Stomach (tissue), 9 donors: ENCODE data around the gene SARS1. TPM values are rescaled to one million over a fixed set of nuclear protein-coding genes. Genes with fewer than 3 reads are reported as not detected.

ENCODE experiments used
- DNase-seq, 2 donors: peaks; one replicate each; pipeline versions ENCODE4 v3.0.0 to v3.0.0-alpha.2; 2013 to 2019
- H3K27ac ChIP-seq, 5 donors: fragments of 200-600 bp in 4 of 5; sonication (generic) in 4 of 5; one replicate each; pipeline ENCODE4 v1.5.1; 2013 to 2019; ENCODE audit warnings: mild to moderate bottlenecking in 1 of 5, moderate library complexity in 1 of 5
- H3K27me3 ChIP-seq, 3 donors: fragments of 200-600 bp; sonication (generic); one replicate each; pipeline ENCODE4 v1.5.1; 2017 to 2019; ENCODE audit warnings: mixed run types in 1 of 3
- H3K36me3 ChIP-seq, 4 donors: fragments of 200-600 bp; sonication (generic); 1 replicate in 3 of 4; 2 replicates in 1 of 4; pipeline ENCODE4 v1.5.1; 2016 to 2019
- H3K4me1 ChIP-seq, 4 donors: fragments of 200-600 bp; sonication (generic); one replicate each; pipeline ENCODE4 v1.5.1; 2016 to 2019
- H3K4me3 ChIP-seq, 4 donors: fragments of 200-600 bp; sonication (generic) in 3 of 4; one replicate each; pipeline ENCODE4 v1.5.1; 2016 to 2019; ENCODE audit warnings: mild to moderate bottlenecking in 1 of 4
- H3K9me3 ChIP-seq, 4 donors: fragments of 200-600 bp; sonication (generic); one replicate each; pipeline ENCODE4 v1.5.1; 2016 to 2019
- EP300 ChIP-seq: sonication (generic); formaldehyde crosslinking; IDR thresholded peaks from one replicate; pipeline ENCODE4 v1.6.1; 2017; ENCODE audit warnings: antibody characterized with exemption
- POLR2A ChIP-seq, 4 donors: fragments of 450-650 bp; IDR thresholded peaks; one replicate each; pipeline ENCODE4 v1.6.1; 2016; ENCODE audit warnings: antibody characterized with exemption in 4 of 4, control low read depth in 2 of 4, mild to moderate bottlenecking in 1 of 4, moderate library complexity in 1 of 4
- POLR2AphosphoS5 ChIP-seq, 3 donors: sonication (generic); formaldehyde crosslinking; IDR thresholded peaks; one replicate each; pipeline ENCODE4 v1.6.1; 2016; ENCODE audit warnings: antibody characterized with exemption in 3 of 3
- WGBS, 5 donors: extraction: QIAGEN DNeasy Blood & Tissue Kit in 3 of 5; methylation state at CpG; one replicate each; pipeline versions ENCODE4 v1.1.5 to v1.1.7; 2013 to 2018; 5-methylcytosine and 5-hydroxymethylcytosine counted together
- intact Hi-C: fragments of 100-400 bp; cut with DNase I; formaldehyde crosslinking; loops from one replicate; pipeline ENCODE4 v1.15.1; 2023; ENCODE audit warnings: low total_unique reads
- polyA plus RNA-seq, 3 donors: library from polyadenylated mRNA; stranded (reverse); fragments of 200-250 nt; gene quantifications; one replicate each; pipeline ENCODE4 v1.2.3, GENCODE V29; 2013
- total RNA-seq, 5 donors: library from RNA; depleted of rRNA; stranded (reverse); fragments of >200 nt; gene quantifications; one replicate each; pipeline versions ENCODE4 v1.1.0 to v1.2.3, GENCODE V29; 2014 to 2016
- TF ChIP-seq, protein P1 (sequence below), 7 experiments: fragments of 450-650 bp in 4 of 7; fragments of 200-600 bp in 3 of 7; sonication (generic) in 3 of 7; IDR thresholded peaks; one replicate each; pipeline ENCODE4 v1.5.1; 2016 to 2019; ENCODE audit warnings: antibody characterized with exemption in 7 of 7, control low read depth in 2 of 7, mild to moderate bottlenecking in 1 of 7
- donor health status: healthy with polysubstance abuse.
- donor health status: Bipolar disorder and iron deficiency.
- donor health status: healthy.

SARS1 gene
- total and polyA plus RNA-seq, 8 donors, result 80.8 to 232 (median 110) TPM

DNA sequence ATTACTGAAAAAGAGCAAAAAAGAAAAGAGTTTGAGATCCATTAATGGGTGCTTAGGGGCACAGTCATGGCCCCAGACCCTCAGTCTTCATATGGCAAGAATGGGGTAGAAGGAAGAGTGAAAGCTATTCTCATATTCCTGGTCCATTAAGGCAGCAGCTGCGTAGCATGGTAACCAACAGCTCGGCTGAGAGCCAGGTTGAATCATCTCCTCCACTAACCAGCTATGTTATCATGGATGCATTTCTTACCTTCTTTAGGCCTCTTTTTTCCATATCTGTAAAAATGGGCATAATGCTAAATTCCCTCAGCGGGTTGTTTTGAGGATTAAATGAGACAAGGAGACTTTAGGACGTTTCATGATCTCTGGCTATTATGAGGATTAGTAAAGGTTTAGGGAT, 15.0 kb upstream of the SARS1 start:
- Histone ChIP-seq H3K27me3 (no peaks in the 10 kb centered on the region), H3K4me3 (no peak overlapping the region), H3K4me1 (peaks cover 0 to 13% (median 5%) of the 10 kb centered on the region in 4 donors), H3K9me3 (no peaks in the 10 kb centered on the region), H3K36me3 (peaks cover 0 to 66% (median 46%) of the 10 kb centered on the region in 4 donors), H3K27ac (no peak overlapping the region)
- WGBS, 5 donors, result 79 to 92% (median 86%) methylated on average over 4 of the region's 4 CpGs
- intact Hi-C loops, result loop anchor here (10.0 kb wide), 1 partner anchor 84 kb away; the partner anchor contains the start of gene ELAPOR1
- TF ChIP-seq, protein P1, sequence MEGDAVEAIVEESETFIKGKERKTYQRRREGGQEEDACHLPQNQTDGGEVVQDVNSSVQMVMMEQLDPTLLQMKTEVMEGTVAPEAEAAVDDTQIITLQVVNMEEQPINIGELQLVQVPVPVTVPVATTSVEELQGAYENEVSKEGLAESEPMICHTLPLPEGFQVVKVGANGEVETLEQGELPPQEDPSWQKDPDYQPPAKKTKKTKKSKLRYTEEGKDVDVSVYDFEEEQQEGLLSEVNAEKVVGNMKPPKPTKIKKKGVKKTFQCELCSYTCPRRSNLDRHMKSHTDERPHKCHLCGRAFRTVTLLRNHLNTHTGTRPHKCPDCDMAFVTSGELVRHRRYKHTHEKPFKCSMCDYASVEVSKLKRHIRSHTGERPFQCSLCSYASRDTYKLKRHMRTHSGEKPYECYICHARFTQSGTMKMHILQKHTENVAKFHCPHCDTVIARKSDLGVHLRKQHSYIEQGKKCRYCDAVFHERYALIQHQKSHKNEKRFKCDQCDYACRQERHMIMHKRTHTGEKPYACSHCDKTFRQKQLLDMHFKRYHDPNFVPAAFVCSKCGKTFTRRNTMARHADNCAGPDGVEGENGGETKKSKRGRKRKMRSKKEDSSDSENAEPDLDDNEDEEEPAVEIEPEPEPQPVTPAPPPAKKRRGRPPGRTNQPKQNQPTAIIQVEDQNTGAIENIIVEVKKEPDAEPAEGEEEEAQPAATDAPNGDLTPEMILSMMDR (IDR thresholded peaks at IDR 0.05), result no peak
- no peak for TF ChIP-seq EP300
- TF ChIP-seq POLR2AphosphoS5 (IDR thresholded peaks at IDR 0.05), result no peak
- no peak for TF ChIP-seq POLR2A (IDR thresholded peaks at IDR 0.05)
- no peak for DNase-seq

DNA sequence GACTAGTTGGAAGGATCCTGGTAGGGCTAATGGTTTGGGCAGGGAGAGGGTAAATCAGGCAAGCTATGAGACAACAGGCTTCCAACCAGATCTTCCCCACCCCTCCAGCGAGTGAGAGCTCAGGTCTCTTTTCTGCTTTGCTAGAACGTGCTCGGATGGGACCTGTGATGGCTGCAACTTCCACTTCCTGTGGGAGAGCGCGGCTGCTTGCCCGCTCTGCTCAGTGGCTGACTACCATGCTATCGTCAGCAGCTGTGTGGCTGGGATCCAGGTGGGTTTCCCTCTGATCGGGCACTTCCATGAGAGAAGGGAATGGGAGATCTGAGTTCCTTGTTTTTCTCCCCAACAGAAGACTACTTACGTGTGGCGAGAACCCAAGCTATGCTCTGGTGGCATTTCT, 14.0 kb upstream of the SARS1 start:
- WGBS, 5 donors, result 66 to 79% (median 69%) methylated on average over 10 of the region's 10 CpGs
- Histone ChIP-seq H3K9me3 (no peaks in the 10 kb centered on the region), H3K4me1 (peaks cover 0 to 11% (median 5%) of the 10 kb centered on the region in 4 donors), H3K36me3 (peaks cover 0 to 65% (median 49%) of the 10 kb centered on the region in 4 donors), H3K27me3 (no peaks in the 10 kb centered on the region), H3K27ac (no peak overlapping the region), H3K4me3 (no peak overlapping the region)
- TF ChIP-seq, protein P1 (IDR thresholded peaks at IDR 0.05), result no peak
- no peak for TF ChIP-seq POLR2A (IDR thresholded peaks at IDR 0.05)
- no peak for TF ChIP-seq EP300
- TF ChIP-seq POLR2AphosphoS5 (IDR thresholded peaks at IDR 0.05), result no peak
- intact Hi-C loops, result loop anchor here (10.0 kb wide), 1 partner anchor 85 kb away; the partner anchor contains the start of gene ELAPOR1
- DNase-seq, result peak in 1 of 2 donors; percentile 25

DNA sequence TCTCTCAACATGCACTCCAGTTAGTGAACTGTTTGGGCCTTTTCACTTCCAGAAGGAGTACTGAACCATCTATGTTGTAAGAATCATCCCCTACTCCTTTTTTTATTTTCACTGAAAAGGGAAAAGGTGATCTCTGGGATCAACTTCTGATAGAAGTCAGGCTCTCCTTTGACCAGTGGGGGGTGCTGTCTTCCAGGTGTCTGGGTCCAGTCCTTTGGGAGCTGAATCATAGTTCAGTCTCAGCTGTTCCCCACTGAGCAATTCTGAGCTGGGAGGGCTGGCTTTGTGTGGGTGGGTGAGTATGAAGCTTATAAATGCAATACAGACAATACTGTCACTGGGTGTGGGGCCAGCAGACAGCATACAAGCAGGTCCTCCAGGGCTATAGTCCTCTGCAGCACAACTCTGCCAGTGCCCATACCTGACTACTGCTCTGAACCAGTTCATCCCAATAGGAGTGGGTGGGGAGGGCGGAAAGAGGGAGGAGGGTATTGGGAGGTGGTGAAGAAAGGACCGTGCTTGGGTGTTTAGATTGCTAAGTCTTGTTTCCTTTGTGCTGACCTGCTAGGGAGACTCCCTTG, 12.5 kb upstream of the SARS1 start:
- DNase-seq, result peak; percentile 34 to 68
- intact Hi-C loops, result no loop called here
- H3K27me3 ChIP-seq, result no peaks in the 10 kb centered on the region
- H3K4me3 ChIP-seq, result no peak overlapping the region
- WGBS, 5 donors, result 56 to 79% (median 64%) methylated on average over 2 of the region's 2 CpGs
- H3K27ac ChIP-seq, result no peak overlapping the region
- peaks cover 0 to 11% (median 5%) of the 10 kb centered on the region in 4 donors for H3K4me1 ChIP-seq
- H3K36me3 ChIP-seq, result peaks cover 0 to 69% (median 44%) of the 10 kb centered on the region in 4 donors
- TF ChIP-seq EP300 (no peak), POLR2A (IDR thresholded peaks at IDR 0.05) (no peak), POLR2AphosphoS5 (IDR thresholded peaks at IDR 0.05) (no peak)
- TF ChIP-seq, protein P1 (IDR thresholded peaks at IDR 0.05), result peak in 3 of 7 experiments; percentile 12 to 21 (median 20)
- H3K9me3 ChIP-seq, result no peaks in the 10 kb centered on the region

DNA sequence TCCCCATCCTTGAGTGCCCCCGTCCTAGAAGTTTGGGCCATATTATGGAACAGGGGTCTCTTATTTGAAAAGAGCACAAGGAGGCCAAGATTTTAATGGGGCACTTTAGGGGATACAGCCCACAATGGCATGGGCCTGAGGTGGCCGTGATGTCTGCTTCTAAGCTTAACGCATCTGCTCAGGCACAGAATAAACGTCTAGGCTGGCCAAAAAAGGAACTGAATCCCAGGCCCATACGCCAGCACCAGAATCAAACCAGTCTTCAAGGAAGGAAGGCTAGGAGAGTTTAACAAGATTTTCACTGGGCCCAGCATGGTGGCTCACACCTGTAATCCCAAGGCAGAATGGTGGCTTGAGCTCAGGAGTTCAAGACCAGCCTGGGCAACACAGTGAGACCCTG, 9.2 kb upstream of the SARS1 start:
- DNase-seq, result no peak
- Histone ChIP-seq H3K9me3 (no peaks in the 10 kb centered on the region), H3K27ac (no peak overlapping the region), H3K4me3 (no peak overlapping the region), H3K27me3 (no peaks in the 10 kb centered on the region), H3K36me3 (peaks cover 0 to 49% (median 35%) of the 10 kb centered on the region in 4 donors), H3K4me1 (peaks cover 2 to 12% (median 7%) of the 10 kb centered on the region in 4 donors)
- WGBS, 5 donors, result 72 to 77% (median 75%) methylated on average over 5 of the region's 5 CpGs
- TF ChIP-seq POLR2A (IDR thresholded peaks at IDR 0.05), result no peak
- TF ChIP-seq, protein P1 (IDR thresholded peaks at IDR 0.05), result no peak
- no peak for TF ChIP-seq EP300
- TF ChIP-seq POLR2AphosphoS5 (IDR thresholded peaks at IDR 0.05), result no peak
- intact Hi-C loops, result no loop called here
